ENCODE results near the gene APOO. TPM values are rescaled to one million over a fixed set of nuclear protein-coding genes. Genes with fewer than 3 reads are reported as not detected.

APOO gene
- total RNA-seq, 1 experiment from 2014 or later: 23.4 TPM

DNA sequence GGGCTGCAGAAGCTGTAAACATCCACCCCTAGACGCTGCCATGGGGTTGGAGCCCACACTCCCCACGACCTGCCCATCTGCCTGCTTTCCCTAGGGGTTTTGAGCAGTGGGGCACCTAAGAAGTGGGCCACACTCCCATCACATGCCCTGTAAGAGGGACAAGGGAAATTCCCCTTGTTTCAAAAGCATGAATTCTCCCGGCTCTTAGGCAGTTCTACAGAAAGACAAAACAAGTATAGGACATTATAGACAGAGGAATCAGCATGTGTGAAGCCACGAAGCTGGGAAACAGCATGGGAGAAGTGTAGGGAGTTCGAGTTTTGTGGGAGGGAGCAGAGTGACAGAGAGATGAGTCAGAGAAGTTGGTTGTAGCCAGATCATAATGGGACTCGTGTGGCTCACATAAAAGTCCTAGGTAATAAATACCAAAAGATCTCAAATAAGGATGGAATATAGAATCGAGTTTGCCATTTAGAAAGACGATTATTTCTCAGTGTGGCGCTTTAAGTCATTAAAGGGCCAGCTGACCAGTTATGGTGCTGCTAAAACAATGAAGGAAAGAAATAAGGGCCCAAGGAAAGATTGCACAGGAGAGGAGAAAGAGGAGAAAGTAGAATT, 23.9 kb downstream of the APOO start:
- CTCF ChIA-PET: no interaction called here
- no peak for DNase-seq

DNA sequence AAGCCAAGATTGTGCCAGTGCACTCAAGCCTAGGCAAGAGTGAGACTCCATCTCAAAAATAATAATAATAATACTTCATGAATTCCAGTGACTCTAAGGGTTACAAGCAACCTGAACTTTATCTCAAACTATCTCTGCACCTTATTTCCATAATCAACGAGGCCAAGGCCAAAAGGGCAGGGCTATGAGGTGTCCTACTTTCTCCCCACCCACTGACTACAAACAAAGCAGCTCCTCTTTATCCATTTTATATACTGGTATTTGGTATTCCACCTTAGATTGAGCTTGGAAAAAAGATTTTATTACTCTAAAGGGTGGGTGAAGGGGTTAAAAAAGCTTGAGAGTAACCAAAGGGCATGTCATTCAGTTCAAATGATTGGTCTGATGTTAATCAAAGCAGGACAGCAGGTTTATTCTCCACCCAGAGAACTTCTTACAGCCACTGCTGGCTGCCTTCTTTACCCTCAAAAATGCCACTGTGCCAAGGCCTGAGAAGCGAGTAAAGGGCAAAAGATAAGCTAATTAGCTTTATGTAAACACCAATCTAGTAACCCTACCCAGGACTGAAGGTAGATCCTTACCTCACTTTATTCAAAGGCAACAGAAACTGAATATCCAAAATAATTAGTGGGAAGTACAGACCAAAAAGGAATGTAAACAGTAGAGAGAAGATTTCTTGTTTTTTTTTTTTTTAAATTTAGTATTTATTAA, 28.2 kb downstream of the APOO start:
- intact Hi-C loops (cut with micrococcal nuclease; ENCODE audit: unreplicated experiment): no loop called here
- no TSS peak for BruUV-seq (replicated peaks)
- no peaks in the 10 kb centered on the region for H3K36me3 Mint-ChIP-seq (ENCODE audit: insufficient read depth, unreplicated experiment)
- no peaks in the 10 kb centered on the region for H3K27me3 ChIP-seq (replicated peaks; ENCODE audit: control insufficient read depth, insufficient read depth, low read length)
- TF ChIP-seq, protein P1, sequence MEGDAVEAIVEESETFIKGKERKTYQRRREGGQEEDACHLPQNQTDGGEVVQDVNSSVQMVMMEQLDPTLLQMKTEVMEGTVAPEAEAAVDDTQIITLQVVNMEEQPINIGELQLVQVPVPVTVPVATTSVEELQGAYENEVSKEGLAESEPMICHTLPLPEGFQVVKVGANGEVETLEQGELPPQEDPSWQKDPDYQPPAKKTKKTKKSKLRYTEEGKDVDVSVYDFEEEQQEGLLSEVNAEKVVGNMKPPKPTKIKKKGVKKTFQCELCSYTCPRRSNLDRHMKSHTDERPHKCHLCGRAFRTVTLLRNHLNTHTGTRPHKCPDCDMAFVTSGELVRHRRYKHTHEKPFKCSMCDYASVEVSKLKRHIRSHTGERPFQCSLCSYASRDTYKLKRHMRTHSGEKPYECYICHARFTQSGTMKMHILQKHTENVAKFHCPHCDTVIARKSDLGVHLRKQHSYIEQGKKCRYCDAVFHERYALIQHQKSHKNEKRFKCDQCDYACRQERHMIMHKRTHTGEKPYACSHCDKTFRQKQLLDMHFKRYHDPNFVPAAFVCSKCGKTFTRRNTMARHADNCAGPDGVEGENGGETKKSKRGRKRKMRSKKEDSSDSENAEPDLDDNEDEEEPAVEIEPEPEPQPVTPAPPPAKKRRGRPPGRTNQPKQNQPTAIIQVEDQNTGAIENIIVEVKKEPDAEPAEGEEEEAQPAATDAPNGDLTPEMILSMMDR (IDR thresholded peaks at IDR 0.05; ENCODE audit: insufficient read depth in 1 of 2, low read depth in 1 of 2, low read length in 1 of 2, severe bottlenecking in 1 of 2, unreplicated experiment in 1 of 2): no peak
- CTCF ChIA-PET: no interaction called here
- H3K9me3 Mint-ChIP-seq (ENCODE audit: unreplicated experiment): no peaks in the 10 kb centered on the region
- no peaks in the 10 kb centered on the region for H3K9me3 ChIP-seq
- no peaks in the 10 kb centered on the region for H3K27me3 Mint-ChIP-seq (ENCODE audit: insufficient read depth, unreplicated experiment)
- H3K4me3 Mint-ChIP-seq (ENCODE audit: unreplicated experiment): no peak overlapping the region
- no peaks in the 10 kb centered on the region for H3K4me1 ChIP-seq
- no peaks in the 10 kb centered on the region for H3K36me3 ChIP-seq (ENCODE audit: control insufficient read depth, insufficient read depth, low read length)
- H3K4me3 ChIP-seq (ENCODE audit: low read depth, low read length): no peak overlapping the region
- POLR2A ChIA-PET: no interaction called here
- DNase-seq: no peak
- H3K27ac Mint-ChIP-seq (ENCODE audit: unreplicated experiment): no peak overlapping the region
- H3K4me1 Mint-ChIP-seq (ENCODE audit: low read depth, unreplicated experiment): peaks cover 10% of the 10 kb centered on the region

More for the DNA sequence above, 23.9 kb downstream of the APOO start:
- H3K36me3 Mint-ChIP-seq (ENCODE audit: insufficient read depth, unreplicated experiment): no peaks in the 10 kb centered on the region
- no peaks in the 10 kb centered on the region for H3K9me3 Mint-ChIP-seq (ENCODE audit: unreplicated experiment)
- H3K4me3 ChIP-seq (ENCODE audit: low read depth, low read length): no peak overlapping the region
- H3K4me1 Mint-ChIP-seq (ENCODE audit: low read depth, unreplicated experiment): peaks cover 10% of the 10 kb centered on the region
- H3K4me1 ChIP-seq: no peaks in the 10 kb centered on the region
- H3K27ac Mint-ChIP-seq (ENCODE audit: unreplicated experiment): no peak overlapping the region
- H3K4me3 Mint-ChIP-seq (ENCODE audit: unreplicated experiment): no peak overlapping the region
- H3K27me3 ChIP-seq (replicated peaks; ENCODE audit: control insufficient read depth, insufficient read depth, low read length): no peaks in the 10 kb centered on the region
- no peaks in the 10 kb centered on the region for H3K27me3 Mint-ChIP-seq (ENCODE audit: insufficient read depth, unreplicated experiment)
- no TSS peak for BruUV-seq (replicated peaks)
- POLR2A ChIA-PET: no interaction called here
- no peaks in the 10 kb centered on the region for H3K9me3 ChIP-seq
- TF ChIP-seq, protein P1 (IDR thresholded peaks at IDR 0.05; ENCODE audit: insufficient read depth in 1 of 2, low read depth in 1 of 2, low read length in 1 of 2, severe bottlenecking in 1 of 2, unreplicated experiment in 1 of 2): no peak
- H3K36me3 ChIP-seq (ENCODE audit: control insufficient read depth, insufficient read depth, low read length): no peaks in the 10 kb centered on the region
- intact Hi-C loops (cut with micrococcal nuclease; ENCODE audit: unreplicated experiment): no loop called here

DNA sequence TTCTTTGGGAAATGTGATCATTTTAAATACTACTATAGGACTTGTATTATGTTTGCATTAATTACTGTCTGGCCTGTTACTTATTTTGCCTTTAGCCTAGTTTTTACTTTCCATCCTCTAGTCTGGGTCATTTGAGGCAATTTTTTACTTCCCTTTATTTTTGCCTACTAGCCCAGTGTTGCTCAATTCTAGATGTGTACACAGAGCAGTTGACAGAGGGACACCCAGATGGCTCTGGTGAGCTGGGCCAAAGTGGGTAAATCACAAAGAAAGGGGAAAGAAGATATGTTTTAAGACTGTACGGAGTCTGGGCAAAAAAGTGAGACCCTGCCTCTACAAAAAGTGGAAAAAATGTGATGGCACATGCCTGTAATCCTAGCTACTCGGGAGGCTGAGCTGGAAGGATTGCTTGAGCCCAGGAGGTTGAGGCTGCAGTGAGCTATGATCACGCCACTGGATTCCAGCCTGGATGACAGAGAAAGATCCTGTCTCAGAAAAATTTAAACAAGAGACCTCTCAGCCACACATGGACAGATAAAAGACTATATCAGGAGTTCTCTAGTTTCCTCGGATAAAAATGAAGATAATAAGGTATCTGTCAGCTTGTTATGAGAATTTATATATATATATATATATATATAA, 35.7 kb downstream of the APOO start:
- Mint-ChIP-seq H3K27ac (ENCODE audit: unreplicated experiment) (no peak overlapping the region), H3K4me3 (ENCODE audit: unreplicated experiment) (no peak overlapping the region), H3K36me3 (ENCODE audit: insufficient read depth, unreplicated experiment) (no peaks in the 10 kb centered on the region), H3K9me3 (ENCODE audit: unreplicated experiment) (no peaks in the 10 kb centered on the region), H3K27me3 (ENCODE audit: insufficient read depth, unreplicated experiment) (no peaks in the 10 kb centered on the region), H3K4me1 (ENCODE audit: low read depth, unreplicated experiment) (peaks cover 10% of the 10 kb centered on the region)
- TF ChIP-seq, protein P1 (IDR thresholded peaks at IDR 0.05; ENCODE audit: insufficient read depth in 1 of 2, low read depth in 1 of 2, low read length in 1 of 2, severe bottlenecking in 1 of 2, unreplicated experiment in 1 of 2): peak in 1 of 2 experiments; percentile 38
- H3K27me3 ChIP-seq (replicated peaks; ENCODE audit: control insufficient read depth, insufficient read depth, low read length): no peaks in the 10 kb centered on the region
- H3K36me3 ChIP-seq (ENCODE audit: control insufficient read depth, insufficient read depth, low read length): no peaks in the 10 kb centered on the region
- POLR2A ChIA-PET: no interaction called here
- CTCF ChIA-PET: interaction anchor here (0.7 to 1.1 kb wide), 2 partner anchors 72 to 97 kb away, joined by 3 read pairs; no protein-coding TSS in a partner anchor
- intact Hi-C loops (cut with micrococcal nuclease; ENCODE audit: unreplicated experiment): loop anchor here (1.0 kb wide), 1 partner anchor 29 kb away; no protein-coding TSS in a partner anchor
- no peak overlapping the region for H3K4me3 ChIP-seq (ENCODE audit: low read depth, low read length)
- H3K4me1 ChIP-seq: no peaks in the 10 kb centered on the region
- peak in 1 of 2 experiments; percentile 7 for DNase-seq
- H3K9me3 ChIP-seq: no peaks in the 10 kb centered on the region
- BruUV-seq (replicated peaks): no TSS peak

Data from Caco-2 (cell line).